Stimulated activated CD4-positive, alpha-beta T cell treated with anti-CD3 and anti-CD28 coated beads, Interleukin-1b, Interleukin-23, amount 100 ng/mL, for 24 hours (primary cell): ENCODE results near the gene DENND1A.

Experiments
- DNase-seq, 4 experiments: peaks; one replicate each; pipeline ENCODE4 v3.0.0-alpha.2; 2020; ENCODE audit warnings: low read depth in 4 of 4, low spot score in 1 of 4

DENND1A gene

GRCh38 chr9:123421186-123421585 is 508.7 kb downstream of the DENND1A start:
- DNase-seq, result no peak

DNA sequence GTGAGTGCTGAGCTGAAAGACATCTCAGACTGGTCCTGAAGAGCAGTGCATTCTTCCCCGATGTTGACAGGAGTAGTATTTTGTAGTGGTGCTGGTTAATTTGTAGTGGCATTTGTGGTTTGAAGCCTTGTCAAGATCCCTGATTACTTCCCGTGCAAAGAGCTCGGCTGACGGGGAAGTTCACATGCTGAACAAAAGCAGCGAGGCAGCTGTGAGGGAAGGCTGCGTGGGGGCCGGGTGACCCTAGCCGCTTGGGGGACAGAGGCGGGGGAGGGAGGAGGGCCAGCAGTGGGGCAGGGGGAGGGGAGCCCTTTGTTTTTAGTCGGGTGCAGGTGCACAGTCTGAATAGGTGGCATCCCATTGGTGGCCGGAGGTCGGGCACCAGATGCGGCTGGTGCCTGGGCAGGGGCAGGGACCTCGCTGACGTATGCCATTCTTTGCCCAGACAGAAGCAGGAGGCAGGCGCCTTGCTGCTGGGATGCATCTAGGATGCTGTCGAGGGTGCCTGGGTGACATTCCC is 509.3 kb downstream of the DENND1A start:
- DNase-seq, result no peak

- DNase-seq, result no peak
These were observed 510.0 kb downstream of the DENND1A start for GRCh38 chr9:123419721-123420591.

DNA sequence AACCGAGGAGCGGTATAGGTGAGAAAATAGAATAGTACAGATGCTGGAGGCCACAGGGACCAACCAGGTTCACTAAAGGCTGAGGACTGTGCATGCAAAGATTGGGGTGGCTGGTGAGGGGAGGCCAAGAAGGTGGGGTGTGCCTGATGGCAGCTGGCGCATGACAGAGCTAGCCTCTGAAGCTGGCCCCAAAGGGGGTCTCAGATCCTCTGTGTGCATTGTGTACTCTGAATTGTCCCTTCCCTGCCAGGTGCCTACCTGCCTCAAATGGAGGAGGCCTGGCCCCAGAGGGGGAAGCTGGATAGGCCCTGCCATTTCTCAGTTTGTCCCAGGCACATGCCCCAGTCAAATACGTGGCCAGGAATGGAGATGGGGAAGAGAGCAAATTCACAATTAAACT is 510.8 kb downstream of the DENND1A start:
- no peak for DNase-seq

- no peak for DNase-seq
These were observed 511.4 kb downstream of the DENND1A start for GRCh38 chr9:123418506-123418905.

DNA sequence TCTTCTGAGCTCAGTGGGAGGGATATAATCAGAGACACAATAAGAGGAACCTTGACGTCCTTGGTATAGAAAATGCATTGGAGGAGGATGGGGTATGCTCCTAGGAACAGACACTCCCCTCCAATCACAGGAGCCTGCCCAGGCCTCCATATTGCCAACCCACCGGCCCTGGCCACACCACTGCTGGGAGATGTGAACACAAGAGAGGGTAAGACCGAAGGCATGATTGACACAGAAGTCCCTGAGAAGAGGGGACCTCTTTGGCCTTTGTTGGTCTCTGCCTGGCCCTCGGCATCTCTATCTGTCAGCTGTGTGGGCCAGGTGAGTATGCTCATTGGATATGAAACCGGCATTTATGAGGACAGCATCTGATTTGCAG is 511.9 kb downstream of the DENND1A start:
- DNase-seq, result no peak

GRCh38 chr9:123417289-123418051 is 512.5 kb downstream of the DENND1A start:
- no peak for DNase-seq

DNA sequence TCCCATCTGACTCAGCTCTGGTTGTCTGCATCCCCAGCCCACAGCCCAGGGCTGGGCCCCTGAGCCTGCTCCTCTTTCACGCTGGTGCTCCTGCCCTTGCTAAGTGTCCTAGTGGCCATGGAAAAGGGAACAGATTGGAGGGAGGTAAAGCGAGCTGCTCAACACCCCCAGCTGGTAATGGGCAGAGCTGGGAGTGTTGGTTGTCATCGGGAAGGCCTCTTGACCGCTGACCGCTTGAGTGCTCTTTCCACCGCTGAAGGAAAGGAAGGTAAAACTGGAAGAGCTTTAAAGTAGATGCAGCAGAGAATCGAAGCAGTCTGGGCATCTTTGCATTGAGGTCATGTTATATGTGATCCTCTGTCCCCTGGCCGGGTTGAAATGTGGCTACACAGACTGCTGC is 513.8 kb downstream of the DENND1A start:
- no peak for DNase-seq

- no peak for DNase-seq
These were observed 514.7 kb downstream of the DENND1A start for GRCh38 chr9:123414936-123415930.

- no peak for DNase-seq
These were observed 515.7 kb downstream of the DENND1A start for GRCh38 chr9:123414204-123414603.

- DNase-seq, result no peak
These were observed 517.6 kb downstream of the DENND1A start for GRCh38 chr9:123412171-123412820.

DNA sequence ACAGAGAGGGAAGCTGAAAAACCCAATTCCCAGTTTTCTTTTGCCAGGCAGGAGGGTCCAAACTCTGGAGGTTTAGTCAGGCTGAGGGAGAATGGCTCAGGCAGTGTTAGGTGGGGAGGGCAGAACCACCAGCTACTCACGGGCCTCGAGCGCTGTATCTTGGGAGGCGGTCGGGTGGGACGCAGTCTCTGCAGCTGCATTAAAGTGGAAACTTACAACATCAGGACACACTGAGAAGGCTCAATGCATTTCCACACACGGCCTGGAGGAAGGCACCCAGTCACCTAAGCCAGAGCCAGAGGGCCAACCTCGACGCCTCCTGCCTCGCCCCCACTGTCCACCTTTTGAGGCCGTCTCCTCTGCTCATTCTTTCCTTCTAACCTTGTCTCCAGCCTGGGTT is 518.3 kb downstream of the DENND1A start:
- no peak for DNase-seq

GRCh38 chr9:123411191-123411590 is 518.7 kb downstream of the DENND1A start:
- no peak for DNase-seq

DNA sequence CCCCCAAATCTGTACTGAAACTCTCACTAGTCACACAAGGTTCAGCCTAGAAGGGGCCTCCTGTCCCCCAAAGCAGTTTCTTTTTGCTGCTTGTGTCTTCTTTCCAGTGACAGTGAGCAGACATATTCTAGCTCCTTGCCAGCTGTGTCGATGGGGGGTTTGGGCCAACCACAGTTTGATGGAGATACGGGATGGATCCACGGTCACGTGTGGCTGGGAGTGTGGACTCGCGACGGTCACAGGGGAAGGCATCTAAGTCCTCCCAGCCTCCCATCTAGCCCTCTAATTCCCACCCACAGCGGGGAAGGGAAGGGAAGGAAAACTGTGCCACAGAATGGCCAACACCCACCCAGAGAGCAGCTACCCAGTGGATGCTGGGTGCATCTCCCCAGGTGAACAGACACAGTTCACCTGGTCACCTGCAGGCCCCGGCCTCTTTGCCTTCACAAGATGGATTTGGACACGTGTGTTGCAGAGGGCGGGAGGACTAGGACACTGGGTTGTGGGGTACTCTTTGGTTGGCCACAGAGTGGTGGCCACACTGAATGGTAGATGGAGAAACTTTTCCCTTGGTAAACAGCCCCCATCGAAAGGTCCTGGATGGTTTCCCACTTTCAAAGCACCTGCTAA is 519.5 kb downstream of the DENND1A start:
- DNase-seq, result no peak

GRCh38 chr9:123408313-123409262 is 521.3 kb downstream of the DENND1A start:
- no peak for DNase-seq

GRCh38 chr9:123407217-123407851 is 522.6 kb downstream of the DENND1A start:
- DNase-seq, result no peak

DNA sequence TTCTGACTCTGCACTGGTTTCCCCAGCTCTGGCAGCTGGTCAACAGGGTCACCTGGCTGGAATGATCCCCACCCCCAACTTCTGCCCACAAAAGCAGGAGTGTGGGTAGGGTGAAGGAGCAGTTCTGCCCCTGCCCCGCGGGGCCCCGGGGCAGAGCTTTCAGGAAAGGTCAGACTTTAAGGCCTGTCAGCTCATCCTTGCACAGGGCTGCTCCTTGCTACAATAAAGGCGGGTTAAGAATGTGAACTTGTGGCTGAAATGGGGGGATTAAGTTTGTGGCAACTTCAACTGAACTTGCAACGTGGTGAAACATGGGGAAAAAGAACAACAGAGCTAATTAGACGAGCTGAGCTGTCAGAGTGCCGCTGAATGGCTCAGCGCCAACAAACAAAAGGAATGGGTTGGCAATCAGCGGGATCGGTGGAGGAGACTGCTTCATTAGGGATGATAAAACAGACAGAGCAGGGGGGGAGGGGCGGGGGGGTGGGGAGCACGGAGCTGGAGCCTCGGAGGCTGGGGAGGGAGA is 523.2 kb downstream of the DENND1A start:
- DNase-seq, result no peak

- no peak for DNase-seq
These were observed 523.9 kb downstream of the DENND1A start for GRCh38 chr9:123406016-123406415.
